ENCODE data around the gene PRMT1.

- TF ChIP-seq EP300 (IDR thresholded peaks at IDR 0.05), result no peak
- TF ChIP-seq, protein P1, sequence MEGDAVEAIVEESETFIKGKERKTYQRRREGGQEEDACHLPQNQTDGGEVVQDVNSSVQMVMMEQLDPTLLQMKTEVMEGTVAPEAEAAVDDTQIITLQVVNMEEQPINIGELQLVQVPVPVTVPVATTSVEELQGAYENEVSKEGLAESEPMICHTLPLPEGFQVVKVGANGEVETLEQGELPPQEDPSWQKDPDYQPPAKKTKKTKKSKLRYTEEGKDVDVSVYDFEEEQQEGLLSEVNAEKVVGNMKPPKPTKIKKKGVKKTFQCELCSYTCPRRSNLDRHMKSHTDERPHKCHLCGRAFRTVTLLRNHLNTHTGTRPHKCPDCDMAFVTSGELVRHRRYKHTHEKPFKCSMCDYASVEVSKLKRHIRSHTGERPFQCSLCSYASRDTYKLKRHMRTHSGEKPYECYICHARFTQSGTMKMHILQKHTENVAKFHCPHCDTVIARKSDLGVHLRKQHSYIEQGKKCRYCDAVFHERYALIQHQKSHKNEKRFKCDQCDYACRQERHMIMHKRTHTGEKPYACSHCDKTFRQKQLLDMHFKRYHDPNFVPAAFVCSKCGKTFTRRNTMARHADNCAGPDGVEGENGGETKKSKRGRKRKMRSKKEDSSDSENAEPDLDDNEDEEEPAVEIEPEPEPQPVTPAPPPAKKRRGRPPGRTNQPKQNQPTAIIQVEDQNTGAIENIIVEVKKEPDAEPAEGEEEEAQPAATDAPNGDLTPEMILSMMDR (IDR thresholded peaks at IDR 0.05), result no peak
- no peak for TF ChIP-seq POLR2AphosphoS5 (IDR thresholded peaks at IDR 0.05)
Observed at GRCh38 chr19:49645592-49645991, 31.5 kb upstream of the PRMT1 start.

Data from esophagus muscularis mucosa (tissue), 4 donors.